HG02642 (cell line): Measurements from ENCODE around the gene FRMPD1.

Experiments used
- ATAC-seq: cut with Tn5 transposase; IDR thresholded peaks from one replicate; pipeline ENCODE4 v1.9.1; 2021; ENCODE audit warnings: mild to moderate bottlenecking; ENCODE audit not compliant: unreplicated experiment, poor library complexity

FRMPD1 gene

DNA sequence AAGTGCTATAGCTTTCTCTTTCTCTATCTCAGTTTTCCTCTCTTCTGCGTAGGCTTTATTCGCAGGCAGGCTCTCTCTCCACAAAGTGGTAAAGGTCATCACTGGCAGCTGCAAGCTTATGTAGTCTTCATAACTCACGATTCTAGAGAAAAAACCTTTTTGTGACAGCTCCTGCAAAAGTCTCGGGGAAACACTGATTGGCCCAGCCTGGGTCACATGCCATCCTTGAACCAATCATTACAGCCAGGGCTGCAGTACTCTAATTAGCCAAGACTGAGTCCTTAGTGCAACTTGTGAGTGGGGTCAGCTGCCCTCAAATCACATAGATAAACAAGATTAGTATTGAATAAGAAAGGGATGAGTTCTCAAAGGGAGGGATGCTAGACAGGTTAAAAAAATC, 18.3 kb upstream of the FRMPD1 start:
- no peak for ATAC-seq

DNA sequence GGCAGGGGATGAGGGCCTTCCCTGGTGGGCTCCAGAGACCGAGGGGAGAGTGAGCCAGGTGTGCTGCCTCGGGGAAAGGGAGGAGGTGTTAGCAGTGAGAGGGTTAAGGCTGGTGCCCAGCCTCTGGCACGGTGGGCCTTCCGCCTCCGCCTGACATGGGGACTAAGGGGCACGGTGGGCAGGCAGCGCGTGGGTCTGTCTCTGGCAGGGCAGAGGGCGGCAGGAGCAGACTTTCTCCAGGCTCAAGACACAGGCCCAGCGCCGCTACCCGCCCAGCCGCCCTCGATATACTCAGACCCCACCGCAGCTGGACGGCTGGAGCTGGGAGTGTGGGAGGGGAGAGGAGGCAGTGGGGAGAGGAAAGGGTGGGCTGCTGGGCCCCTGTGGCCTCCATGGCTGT, 14.9 kb upstream of the FRMPD1 start:
- no peak for ATAC-seq

DNA sequence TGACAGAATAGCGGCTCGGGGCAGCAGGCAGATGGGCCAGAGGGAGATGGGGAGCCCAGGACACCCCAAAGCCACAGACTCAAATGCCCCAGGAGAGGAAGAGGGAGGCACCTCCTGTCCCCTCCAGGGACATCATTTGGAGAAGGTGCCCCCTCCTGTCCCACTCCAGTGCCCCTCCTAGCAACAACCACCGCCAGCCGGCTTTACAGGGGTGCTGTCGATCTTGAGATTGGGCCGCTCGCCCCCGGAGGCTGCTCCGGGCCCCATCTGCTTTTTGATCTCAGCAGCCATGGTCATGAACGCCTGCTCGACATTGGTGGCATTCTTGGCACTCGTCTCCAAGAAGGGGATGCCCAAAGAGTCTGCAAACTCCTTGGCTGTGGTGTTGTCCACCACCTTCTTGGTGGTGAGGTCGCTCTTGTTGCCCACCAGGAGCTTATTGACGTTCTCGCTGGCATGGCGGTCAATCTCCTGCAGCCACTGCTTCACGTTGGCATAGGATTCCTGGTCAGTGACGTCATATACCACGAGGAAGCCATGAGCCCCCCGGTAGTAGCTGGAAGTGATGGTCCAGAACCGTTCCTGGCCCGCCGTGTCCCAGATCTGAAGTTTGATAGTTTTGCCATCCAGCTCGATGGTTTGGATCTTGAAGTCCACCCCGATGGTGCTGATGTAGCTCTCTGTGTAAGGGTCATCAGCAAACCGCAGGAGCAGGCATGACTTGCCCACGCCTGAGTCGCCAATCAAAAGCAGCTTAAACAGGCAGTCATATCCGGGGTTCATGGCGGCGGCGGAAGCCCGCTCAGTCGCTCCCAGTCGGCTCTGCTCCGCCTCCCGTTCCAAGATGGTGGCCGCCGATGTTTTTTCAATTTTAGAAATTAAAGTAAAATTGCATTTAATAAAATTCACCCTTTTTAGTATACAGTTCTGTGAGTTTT, 14.0 kb upstream of the FRMPD1 start:
- ATAC-seq, result no peak

DNA sequence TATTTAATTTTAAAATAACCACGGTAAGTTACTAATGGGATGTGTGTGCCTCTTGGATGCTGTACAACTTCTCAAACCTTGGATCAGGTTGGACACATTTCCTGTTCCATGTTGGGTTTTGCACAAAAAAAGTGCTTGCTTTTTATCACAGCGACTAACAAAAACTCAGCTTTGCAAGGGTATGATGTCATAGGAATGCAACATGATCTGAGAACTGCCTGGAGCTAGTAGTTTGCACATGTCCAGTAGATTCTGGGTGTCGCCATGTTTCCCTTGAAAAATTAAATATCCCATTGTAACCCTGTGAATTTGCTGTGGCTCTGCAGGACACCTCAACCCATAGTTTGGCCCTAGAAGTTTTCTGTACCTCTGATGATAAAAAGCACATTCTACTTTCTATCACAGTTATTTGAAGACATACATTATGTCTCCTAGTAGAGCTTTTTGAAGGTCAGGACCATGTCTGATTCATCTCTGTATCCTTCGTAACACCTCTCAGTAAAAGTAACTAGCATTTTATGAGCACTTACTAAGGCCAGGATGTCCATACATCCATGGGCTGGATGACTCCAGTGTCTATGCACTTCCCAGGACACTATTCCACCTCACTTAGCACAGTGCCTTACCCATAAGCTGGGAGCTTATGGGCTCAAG, 11.5 kb upstream of the FRMPD1 start:
- ATAC-seq, result no peak

DNA sequence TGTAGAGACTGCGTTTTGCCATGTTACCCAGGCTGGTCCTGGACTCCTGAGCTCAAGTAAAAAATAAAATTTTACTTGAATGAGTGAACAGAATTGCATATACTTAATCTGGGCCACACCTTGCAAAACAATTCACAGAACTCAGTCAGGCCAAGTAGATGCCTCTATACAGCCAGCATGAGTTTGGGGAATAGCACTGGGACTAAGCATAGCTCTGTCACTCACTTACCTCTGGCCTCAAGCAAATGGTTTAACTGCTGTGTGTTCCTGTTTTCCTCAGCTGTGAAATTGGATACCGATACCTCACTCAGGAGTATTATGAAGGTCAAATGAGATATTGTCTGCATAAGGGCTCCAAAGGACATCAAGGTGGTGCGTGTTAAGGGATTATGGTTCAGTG, 10.9 kb upstream of the FRMPD1 start:
- ATAC-seq, result no peak

DNA sequence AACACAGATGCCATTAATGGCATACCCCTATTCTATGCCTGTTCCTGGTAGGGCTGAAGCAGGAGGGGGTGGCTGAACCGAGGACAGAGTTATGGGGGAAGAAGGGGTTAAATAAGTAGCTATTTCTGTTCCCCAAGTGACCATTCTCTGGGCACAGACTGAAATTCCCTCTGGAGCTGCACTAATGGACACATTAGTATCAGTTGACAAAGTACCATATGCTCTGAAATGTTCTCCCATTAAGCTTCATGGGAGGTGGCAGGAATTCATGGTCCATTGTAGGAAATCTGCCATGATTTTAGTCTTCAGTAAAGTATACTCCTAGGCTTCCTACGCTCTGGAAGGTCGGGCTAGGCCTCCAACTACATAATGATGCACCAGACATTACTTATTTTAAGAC, 10.5 kb upstream of the FRMPD1 start:
- no peak for ATAC-seq

DNA sequence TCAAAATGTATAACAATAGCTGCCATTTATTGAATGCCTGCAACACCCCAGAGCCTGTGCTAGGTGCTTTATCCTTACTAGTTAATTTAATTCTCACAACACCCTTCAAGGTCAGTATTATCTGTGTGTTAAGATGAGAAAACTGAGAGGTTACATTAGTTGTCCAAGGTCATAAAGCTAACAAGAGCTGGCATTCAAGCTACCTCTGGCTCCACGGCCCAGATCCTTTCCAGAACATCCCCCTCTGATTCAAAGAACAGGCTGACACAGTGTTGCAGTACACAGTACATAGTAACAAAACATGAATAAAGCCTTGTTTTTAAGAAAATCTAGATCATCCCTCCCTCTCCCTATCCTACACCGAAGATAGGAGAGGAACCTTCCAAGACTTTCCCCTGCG, 9.4 kb upstream of the FRMPD1 start:
- no peak for ATAC-seq

DNA sequence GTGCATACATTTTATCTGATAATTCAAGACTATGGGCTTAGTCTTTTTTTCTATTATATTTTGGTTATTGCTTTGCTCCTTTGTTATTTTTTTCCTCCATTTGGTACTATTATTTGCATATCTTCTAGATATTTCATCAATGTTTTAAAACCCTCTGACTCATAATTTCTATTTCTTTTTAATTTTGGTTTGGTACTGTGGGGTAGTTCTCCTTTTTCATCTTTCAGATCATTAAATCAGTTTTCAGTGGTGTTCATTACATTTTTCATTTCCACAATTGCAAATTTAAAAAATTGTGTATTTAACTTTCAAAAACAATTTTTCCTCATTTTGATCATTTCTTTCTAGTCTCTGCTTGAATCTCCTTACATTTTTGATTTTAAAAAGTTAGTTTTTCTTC, 7.5 kb upstream of the FRMPD1 start:
- ATAC-seq, result no peak

DNA sequence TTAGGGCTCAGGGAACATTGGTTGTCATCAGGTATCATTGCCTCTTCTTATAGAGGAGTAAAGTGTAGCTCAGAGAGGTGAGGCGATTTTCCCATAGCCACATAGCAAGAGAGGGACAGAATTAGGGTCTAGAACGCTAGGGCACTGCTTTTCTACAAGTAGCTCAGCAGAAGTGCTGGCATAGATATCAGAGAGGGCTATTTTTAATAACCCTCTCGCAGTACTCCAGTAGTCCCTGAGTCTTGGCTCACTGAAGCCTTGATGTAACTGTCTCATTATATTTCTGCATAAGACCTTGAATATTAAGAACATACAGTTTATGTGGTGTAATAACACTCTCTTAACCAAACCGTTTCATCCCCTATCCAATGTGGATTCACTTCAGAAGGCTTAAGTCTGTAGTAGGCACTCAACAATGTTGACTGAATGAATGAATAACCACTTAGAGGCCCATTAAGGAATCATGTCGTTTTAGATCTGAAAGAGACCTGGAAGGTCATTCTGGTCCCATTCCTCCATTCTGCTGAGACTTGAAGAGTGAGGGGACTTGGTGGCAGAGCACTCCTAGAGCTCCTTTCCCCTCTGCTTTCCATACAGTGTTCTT, 4.7 kb upstream of the FRMPD1 start:
- no peak for ATAC-seq

DNA sequence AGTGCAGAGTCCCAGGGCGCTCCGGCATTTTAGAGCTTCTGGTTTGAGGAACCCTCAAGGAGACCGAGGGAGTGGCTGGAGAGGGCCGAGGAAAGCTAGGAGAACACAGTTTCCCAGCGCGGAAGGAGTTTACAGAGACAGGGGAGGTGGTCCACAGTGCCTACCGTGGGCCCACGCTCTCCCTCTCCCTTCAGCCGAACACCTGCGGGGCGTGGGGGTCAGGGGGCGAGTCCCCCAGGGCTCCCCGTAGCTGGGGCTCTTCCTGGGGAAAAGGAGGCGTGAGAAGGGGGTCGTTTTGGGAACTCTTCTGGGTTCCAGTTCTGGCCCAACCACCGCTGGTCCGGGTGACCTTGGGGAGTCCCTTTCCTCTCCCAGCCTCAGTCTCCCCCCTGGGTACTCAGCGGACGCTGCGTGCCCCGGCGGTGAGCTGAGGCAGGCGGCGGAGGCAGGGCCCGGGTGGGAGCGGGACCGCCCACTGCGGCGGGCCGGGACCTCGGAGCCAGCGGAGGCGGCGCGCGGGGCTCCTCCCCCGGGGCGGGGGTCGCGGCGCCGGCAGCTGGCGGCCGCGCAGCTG, 368 bp upstream of the FRMPD1 start:
- ATAC-seq, result no peak

DNA sequence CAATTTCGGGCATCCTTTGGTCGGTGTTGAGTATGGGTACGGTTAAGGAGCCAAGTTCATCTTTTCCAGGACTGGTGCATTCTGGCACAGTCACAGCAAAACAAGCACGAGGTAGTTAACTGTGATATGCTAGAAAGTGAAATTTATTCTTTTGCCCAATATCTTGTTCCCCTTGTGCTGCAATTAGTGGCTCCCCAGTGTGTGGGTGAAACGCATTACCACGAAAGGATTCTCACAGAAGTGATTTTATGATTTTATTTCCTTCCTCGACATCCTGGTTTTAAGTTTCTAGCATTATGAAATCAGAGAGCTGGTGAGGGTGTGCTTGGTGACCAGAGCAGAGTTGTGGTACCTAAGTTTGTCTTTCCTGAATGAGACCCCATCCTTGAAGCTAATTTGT, 1.5 kb downstream of the FRMPD1 start:
- no peak for ATAC-seq

DNA sequence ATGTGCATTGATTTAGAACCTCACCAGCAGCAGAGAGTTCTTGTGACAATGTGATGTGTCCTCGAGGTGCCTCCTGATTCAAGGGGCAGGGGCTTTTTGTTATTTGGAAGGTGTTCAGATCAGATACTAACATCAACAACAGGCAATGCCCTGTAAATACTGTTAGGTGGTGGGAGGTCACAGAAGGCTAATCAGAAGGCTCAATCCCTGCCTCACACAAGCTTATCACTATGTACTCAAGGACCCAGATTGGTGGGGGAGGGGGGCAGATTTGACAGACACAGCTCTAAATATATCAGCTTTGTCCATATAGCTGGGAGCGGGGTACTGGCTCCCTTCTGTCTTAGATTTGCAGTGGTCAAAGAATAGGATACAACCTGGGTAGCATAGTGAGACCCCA, 2.6 kb downstream of the FRMPD1 start:
- ATAC-seq, result no peak

DNA sequence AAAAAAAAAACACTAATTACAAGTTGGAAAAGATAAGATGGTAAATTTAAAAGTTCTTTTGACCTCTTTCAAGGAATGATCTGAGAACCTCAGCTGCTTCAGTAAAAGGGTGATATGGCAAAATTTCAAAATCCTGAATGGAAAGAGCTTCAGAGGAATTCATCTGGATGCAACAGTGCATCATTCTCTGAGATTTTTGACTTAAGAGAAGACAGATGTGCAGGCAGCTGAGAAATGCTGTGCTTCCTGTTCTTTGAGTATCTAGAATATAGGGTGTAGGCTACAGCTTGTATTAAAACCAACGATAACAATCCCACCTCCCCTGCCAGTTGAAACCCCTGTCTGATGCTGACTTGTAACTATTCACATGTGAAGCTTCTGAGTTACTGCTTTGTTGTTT, 6.2 kb downstream of the FRMPD1 start:
- no peak for ATAC-seq

DNA sequence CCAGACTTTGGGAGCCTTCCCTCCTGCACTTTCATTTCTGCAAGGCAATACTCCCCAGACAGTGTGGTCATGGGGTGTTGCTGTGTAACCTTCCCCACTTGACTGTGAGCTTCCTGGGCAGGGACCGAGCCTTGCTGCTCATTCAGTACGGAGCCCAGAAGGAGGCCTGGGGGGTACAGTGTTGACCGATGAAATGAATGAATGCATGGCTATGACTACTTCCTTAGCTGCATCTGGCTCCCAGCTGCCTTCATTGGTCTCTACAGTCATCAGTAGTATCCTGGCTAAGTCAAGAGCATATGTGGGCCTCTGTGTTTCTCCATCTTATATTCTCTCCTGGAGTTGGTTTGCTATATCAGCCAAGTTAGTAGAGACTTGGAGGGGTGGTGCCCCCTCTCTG, 9.9 kb downstream of the FRMPD1 start:
- ATAC-seq, result no peak

DNA sequence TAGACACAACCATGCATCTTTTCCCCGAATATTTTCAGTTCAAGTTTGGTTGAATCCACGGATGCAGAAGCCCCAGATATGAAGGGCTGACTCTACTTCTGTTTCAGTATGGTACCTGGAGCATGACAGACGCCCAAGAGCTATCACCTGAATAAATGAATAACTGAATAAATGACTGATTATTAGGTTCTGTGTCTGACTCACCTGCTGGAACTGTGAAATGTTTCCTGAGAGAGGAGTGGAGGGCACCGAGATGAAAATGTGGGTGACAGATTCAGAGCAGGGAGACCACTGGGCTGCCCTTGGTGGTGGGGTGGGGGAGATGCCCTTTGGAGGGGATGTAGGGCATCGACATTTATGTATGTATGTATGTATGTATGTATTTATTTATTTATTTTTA, 13.2 kb downstream of the FRMPD1 start:
- ATAC-seq, result no peak

DNA sequence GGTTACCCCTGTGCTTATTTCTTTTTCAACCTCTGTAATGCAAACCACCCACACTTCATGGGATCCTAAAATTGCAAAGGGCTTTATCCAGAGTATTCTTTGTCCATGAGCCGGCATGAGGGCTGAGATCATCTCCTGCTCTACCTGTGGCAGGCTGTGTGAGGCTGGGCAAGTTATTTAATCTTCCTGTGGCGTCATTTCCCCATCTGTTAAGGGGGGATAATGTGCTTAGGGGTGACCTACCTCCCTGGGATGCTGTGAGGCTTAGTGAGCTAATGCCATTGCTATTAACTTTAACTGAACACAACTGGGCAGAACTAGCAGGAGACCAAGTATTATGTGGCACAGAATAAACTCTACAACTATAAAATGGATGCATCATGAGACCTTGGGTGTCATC, 17.0 kb downstream of the FRMPD1 start:
- no peak for ATAC-seq

DNA sequence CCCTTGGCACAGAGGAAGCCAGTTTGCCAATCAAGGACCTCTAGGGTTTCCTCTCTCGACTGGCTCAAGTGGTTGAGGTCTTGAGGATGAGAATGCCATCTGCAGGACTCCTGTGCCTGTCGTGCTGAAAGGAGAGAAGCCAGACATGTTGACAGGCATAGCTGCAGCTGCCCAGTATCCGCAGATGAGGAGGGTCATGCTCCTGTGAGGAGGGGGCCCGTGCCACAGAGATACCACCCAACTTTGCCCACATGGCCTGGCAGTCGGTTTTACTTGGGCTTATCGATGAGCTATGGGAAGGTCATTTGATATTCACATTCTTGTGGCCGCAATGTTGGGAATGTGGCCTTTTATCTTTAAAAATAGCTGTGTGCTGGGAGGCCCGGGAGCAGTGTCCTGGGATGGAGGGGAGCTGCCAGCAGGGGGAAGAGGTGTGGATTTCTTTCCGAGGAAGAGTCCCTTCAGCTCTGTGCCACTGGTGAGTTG, 17.4 kb downstream of the FRMPD1 start:
- no peak for ATAC-seq

DNA sequence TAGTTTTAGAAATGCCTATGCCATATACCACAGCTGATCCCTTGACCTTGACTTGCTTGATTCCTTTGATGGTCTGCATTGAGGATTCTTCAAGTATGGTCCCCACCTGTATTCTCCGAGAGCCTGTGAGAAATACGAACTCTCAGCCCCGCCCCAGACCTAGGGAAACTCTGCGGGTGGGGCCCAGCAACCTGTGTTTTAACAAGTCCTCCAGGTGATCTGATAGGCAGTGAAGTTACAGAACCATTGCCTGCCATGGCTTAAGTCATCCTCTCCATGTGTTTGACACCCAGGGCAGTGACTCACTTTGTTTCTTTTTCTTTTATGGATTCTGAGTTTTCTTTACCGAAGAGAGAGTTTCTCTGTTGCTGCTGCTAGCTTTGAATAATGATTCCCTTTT, 18.5 kb downstream of the FRMPD1 start:
- no peak for ATAC-seq

DNA sequence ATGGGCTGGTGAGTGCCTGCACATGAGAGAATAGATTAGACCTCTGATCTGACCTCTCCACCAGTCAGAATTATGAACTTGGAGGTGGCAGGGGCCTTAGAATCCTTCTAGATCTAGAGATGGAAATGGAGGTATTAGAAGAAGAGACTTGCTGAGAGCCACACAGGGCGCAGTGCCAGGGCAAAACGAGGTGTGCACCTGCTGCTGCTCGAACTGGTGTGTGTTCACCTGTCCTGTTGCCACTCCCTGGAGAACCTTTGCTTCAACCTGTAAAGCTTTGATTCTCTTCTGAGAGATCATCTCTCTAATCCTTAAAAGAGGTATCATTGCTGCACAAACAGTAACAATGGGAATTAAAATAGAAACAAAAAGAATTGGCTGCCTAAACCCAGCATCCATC, 24.9 kb downstream of the FRMPD1 start:
- no peak for ATAC-seq

DNA sequence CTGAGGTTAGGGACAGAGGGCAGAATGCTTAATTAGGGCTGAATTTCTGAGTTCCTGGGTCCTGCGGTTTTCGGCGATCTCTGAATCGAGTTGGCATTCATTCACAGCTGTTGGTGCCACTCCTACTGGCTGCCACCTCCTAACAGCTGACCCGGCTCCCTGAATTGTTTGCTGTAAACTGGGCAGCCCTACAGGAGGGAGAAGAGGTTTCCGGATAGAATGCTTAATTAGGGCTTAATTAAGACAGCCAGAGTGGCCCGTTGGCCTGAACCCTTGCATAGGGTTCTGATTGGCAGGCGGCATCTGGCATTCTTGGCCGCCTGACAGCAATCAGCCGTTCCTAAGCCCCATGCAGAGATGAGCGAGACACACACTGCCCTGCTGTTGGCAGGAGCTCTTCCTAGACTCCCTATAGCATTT, 25.7 kb downstream of the FRMPD1 start:
- ATAC-seq, result no peak

DNA sequence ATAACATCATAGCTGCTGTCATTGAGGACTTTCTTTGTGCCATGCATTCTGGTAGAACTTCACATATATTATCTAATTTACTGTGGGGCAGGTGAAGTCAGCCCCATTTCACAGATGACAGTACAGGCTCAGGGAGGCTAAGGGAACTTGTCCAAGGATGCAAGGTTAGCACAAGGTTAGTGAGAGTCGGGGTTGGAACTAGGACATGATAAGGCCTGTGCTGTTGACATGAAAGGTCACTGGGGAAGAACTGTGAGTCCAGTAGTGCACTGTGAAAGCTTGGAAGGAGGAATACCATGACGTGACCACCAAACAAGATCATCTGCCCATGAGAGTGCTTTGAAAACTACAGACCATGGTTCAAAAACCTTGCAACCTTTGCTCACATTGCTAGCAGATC, 26.7 kb downstream of the FRMPD1 start:
- ATAC-seq, result no peak
